Middle frontal gyrus (tissue), 1 donor: ENCODE results near the gene PTGR3.

Experiments used
- DNase-seq: peaks from one replicate; pipeline ENCODE4 v3.0.0-alpha.2; 2015; ENCODE audit warnings: low spot score; ENCODE audit errors: extremely low spot score

PTGR3 gene

GRCh38 chr18:75216212-75216910 lies 7.4 kb upstream of the PTGR3 start:
- no peak for DNase-seq

- no peak for DNase-seq
Measured at GRCh38 chr18:75215663-75216062, 6.7 kb upstream of the PTGR3 start.

- DNase-seq = no peak
Measured at GRCh38 chr18:75214766-75215510, 6.0 kb upstream of the PTGR3 start.

GRCh38 chr18:75214332-75214690 lies 5.4 kb upstream of the PTGR3 start:
- no peak for DNase-seq

GRCh38 chr18:75213611-75214331 lies 4.8 kb upstream of the PTGR3 start:
- DNase-seq = no peak

- no peak for DNase-seq
Measured at GRCh38 chr18:75212751-75213090, 3.8 kb upstream of the PTGR3 start.

- no peak for DNase-seq
Measured at GRCh38 chr18:75211953-75212750, 3.2 kb upstream of the PTGR3 start.

- DNase-seq = no peak
Measured at GRCh38 chr18:75211626-75211952, 2.6 kb upstream of the PTGR3 start.

GRCh38 chr18:75211002-75211621 lies 2.2 kb upstream of the PTGR3 start:
- DNase-seq = no peak

- peak; percentile 62 for DNase-seq
Measured at GRCh38 chr18:75210274-75211001, 1.5 kb upstream of the PTGR3 start, which contains the start of gene TSHZ1. Gene TSHZ1, plus strand, starts transcription at chr18:75210797. Its CDS starts 1,080 bp downstream, at chr18:75211877.

GRCh38 chr18:75209951-75210258 lies 966 bp upstream of the PTGR3 start:
- DNase-seq = no peak

- DNase-seq = no peak
Measured at GRCh38 chr18:75208836-75209128, 157 bp downstream of the PTGR3 start.

GRCh38 chr18:75208155-75208835 lies 644 bp downstream of the PTGR3 start:
- no peak for DNase-seq

- DNase-seq = no peak
Measured at GRCh38 chr18:75207310-75208154, 1.4 kb downstream of the PTGR3 start.

GRCh38 chr18:75206452-75207309 lies 2.3 kb downstream of the PTGR3 start:
- no peak for DNase-seq

GRCh38 chr18:75205514-75206132 lies 3.3 kb downstream of the PTGR3 start:
- DNase-seq = no peak

GRCh38 chr18:75204732-75205513 lies 4.0 kb downstream of the PTGR3 start:
- DNase-seq = no peak
